HG02943 (cell line): Measurements from ENCODE around the gene EXOC1.
"Not testable (repeated sequence)": the region's sequence is repeated elsewhere in the genome, so short reads cannot be mapped to it uniquely, and the experiment has no call there.

Source experiments
- ATAC-seq: cut with Tn5 transposase; IDR thresholded peaks from one replicate; pipeline ENCODE4 v1.9.1; 2021; ENCODE audit warnings: mild to moderate bottlenecking, low read depth, moderate library complexity; ENCODE audit not compliant: unreplicated experiment

The EXOC1 gene

DNA sequence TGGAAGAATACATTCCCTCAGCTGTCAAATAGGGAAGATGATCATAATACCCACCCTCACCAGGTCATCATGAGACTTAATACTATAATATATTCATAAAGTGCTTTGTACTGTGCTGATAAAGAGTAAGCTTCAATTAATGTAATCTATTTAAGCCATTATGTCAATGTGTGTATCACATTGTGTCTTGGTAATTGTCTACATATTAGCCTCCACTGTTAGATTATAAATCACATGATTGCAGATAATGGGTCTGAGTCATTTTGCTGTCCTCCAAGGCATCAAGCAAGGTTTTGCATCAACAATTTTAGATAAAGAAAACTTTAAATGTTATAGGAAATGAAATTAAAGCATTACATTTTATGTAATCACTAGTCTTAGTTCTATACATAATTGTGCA, 50.1 kb downstream of the EXOC1 start:
- no peak for ATAC-seq

- no peak for ATAC-seq
Observed at GRCh38 chr4:55904576-55904975, 51.1 kb downstream of the EXOC1 start.

- no peak for ATAC-seq
Observed at GRCh38 chr4:55906323-55906722, 52.9 kb downstream of the EXOC1 start.

- no peak for ATAC-seq
Observed at GRCh38 chr4:55906989-55907388, 53.5 kb downstream of the EXOC1 start.

- ATAC-seq, result no peak
Observed at GRCh38 chr4:55907469-55907868, 54.0 kb downstream of the EXOC1 start.

DNA sequence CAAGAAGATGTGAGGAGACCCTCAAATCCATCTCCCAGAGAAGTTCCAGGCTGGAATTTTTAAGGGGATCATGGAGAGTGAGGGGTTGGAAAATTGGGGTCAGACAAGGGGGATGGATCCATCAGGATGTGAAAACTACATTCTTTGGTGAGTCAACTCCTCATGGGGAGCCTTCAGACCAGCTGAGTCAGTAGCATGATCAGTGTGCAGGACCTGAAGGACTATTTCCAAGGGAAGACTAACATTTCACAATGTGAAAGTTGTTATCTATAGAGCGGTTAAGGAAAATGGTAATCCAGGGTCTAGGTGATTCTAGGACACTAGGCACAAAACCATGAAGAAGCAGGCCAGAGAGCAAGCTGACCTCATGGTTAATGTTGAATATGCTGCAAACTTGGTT, 56.7 kb downstream of the EXOC1 start:
- no peak for ATAC-seq

- no peak for ATAC-seq
Observed at GRCh38 chr4:55912249-55912648, 58.8 kb downstream of the EXOC1 start.

DNA sequence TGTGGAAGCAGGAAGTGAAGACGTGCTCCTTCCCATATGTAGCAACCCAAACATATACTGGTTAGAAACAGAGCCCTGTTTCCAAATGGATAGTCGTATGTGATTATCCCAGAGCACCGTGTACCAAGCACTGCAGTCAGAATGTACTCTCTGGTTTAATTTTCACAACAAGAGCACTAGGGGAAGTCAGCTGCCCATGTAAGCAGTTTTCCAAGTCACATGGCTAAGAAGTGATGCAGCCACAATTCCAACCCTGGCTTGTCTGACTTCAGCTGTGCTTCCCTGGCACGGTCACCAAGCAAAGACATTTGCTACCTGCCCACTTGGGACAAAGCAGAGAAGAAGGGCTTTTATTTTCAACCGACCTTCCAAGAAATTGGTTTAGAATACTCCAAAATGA, 67.1 kb downstream of the EXOC1 start:
- no peak for ATAC-seq

GRCh38 chr4:55921093-55921492, 67.6 kb downstream of the EXOC1 start:
- no peak for ATAC-seq

- ATAC-seq, result no peak
Observed at GRCh38 chr4:55925241-55925640, 71.8 kb downstream of the EXOC1 start.

- ATAC-seq, result no peak
Observed at GRCh38 chr4:55926610-55927009, 73.2 kb downstream of the EXOC1 start.

GRCh38 chr4:55927803-55928437, 74.5 kb downstream of the EXOC1 start:
- ATAC-seq, result no peak

- no peak for ATAC-seq
Observed at GRCh38 chr4:55928846-55929245, 75.4 kb downstream of the EXOC1 start.

- ATAC-seq, result no peak
Observed at GRCh38 chr4:55931043-55931442, 77.6 kb downstream of the EXOC1 start.

GRCh38 chr4:55931833-55932232, 78.4 kb downstream of the EXOC1 start:
- ATAC-seq, result no peak

- ATAC-seq, result no peak
Observed at GRCh38 chr4:55932511-55932910, 79.1 kb downstream of the EXOC1 start.

DNA sequence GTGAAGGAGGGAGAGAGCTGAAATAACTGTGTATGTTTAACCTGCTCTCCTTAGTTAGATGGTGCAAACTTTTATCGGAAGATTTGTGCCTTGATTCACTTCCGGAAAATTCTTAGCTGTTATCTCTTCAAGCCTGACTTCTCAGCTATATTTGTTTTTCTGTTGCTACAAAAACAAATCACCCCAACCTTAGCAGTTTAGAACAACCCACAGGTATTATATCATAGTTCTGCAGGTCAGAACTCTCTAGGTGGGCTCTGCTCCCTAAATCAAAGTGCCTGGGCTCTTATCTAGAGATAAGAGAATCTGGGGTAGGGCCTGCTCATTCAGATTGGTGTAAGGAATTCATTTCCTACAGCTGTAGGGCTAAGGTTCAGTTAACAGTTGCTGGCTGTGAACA, 80.2 kb downstream of the EXOC1 start:
- ATAC-seq, result no peak

DNA sequence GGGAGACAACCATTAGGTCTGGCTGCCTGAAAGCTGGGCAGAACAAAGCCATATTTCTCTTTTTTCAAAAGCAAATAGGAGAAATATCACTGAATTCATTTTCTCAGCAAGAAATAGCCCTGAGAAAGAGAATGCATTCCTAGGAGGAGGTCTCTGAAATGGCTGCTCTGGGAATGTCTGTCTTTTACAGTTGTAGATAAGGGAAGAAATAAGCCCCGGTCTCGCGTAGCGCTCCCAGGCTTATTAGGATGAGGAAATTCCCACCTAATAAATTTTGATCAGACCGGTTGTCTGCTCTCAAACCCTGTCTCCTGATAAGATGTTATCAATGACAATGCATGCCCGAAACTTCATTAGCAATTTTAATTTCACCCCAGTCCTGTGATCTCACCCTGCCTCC, 82.5 kb downstream of the EXOC1 start:
- ATAC-seq, result not testable (repeated sequence)

DNA sequence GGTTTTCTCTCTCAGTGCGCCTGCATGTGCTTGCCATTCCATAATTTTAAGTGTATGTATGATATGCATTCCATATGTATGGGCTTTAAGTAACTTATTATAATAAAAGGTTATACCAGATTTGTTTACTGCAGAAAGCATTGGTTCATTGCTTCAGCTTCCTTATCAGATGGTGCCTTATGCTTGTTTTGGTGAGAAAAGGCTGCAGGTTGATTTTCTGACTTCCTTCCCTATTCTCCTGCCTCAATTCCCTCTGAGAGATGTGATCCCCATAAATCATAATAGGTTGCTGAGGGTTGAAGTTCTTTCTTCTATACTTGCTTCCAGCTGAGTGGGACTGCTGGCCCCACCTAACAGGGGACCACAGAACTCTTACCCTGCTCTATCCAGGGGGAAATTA, 85.0 kb downstream of the EXOC1 start:
- ATAC-seq, result no peak

GRCh38 chr4:55939421-55939820, 86.0 kb downstream of the EXOC1 start:
- no peak for ATAC-seq

DNA sequence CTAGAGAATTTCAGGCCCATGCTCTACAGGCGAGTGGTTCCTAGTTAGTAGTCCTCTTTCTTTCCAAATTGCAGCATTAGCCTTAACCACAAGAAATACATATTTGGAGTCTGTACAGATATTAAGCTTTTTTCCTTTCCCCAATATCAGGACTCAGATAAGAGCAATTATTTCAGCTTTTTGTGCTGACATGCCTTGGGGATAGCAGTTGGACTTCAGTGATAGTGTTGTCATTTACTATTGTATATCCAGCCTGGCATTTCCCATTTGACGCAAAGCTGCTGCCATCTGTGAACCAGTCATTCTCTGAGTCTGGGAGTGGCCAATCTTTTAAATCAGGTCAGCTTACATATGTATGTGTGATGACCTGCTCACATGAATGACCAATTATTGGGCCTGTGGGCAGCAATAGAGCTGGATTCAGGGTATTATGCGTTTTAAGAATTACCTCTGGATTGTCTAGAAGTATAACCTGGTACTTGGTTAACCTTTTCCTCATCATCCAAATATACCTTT, 88.5 kb downstream of the EXOC1 start:
- ATAC-seq, result no peak

DNA sequence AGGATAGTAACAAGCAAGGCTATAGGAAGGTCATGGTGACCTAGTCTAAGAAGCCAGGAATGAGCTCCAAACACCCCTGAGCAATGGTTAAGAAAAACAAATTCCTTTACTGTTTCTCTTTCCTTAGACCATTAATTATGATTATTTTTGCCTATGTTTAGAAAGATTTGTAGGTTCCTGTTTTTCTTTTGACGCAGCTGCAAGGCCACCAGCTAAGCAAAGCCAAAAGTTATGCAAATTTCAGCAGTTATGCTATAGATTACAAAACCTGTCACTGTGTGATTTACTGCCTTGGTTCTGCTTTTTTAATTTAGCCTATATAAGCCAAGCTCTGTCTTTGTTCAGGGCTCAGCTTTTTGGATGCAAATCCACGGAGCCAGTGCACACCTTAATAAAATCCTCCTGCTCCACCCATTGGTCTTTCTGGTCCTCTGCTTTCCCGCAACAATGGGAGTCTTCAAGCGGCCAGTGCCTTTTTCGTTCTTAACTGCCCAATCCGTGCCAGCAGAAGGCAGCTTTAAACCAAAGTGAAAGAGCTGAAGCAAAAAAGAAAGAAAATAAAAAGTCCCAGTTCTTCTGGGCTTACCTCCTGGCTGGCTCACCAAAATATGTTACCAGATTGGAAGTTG, 93.9 kb downstream of the EXOC1 start:
- peak; percentile 30 for ATAC-seq
